ENCODE data around the gene NAAA. TPM values are rescaled to one million over a fixed set of nuclear protein-coding genes. Genes with fewer than 3 reads are reported as not detected.

NAAA gene
- 10 to 100 TPM; 44.5 to 45.1 TPM for total RNA-seq

DNA sequence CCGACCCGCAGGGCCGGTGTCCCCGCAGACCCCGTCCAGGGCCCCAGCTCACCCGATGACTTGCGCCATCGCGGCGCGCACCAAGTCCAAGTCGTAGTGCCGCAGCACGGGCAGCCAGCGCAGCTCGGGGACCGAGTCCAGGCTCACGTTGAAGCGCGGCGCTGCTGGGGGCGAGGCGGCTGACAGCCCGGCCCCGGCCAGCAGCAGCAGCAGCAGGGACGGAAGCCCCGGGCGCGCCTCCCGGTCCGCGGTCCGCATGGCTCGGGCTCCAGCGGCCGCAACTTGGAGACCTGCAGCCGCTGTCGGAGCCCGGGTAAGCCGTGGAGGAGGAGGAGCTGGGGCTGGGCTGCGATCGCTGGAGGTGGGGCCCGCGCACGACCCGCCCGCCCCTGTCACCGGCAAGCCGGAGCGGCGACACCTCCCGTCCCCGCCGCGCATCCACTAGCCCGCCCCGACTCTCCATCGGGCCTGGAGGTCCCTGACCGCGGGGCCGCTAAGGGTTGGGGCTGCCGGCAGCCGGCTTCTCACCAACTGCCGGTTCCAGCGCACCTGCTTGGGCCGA, at the start of gene NAAA:
NAAA (minus strand) TSS at position 322 of the 562 bp plus-strand sequence; CDS start at position 258, 64 bp downstream.

GRCh38 chr4:75902352-75902751, 38.5 kb downstream of the NAAA start, which contains the start of gene PPEF2:
TSS of gene PPEF2 (minus strand) at chr4:75902452. CDS start at chr4:75896325, 6,127 bp downstream.

Other genes with a start within 250 kb of the NAAA start
- gene USO1, start 216.4 kb downstream of the NAAA start, total RNA-seq: 10 to 100 TPM; 40.5 to 41.8 TPM
- gene PPEF2, start 38.6 kb downstream of the NAAA start, total RNA-seq: under 1 TPM; 0.12 to 0.48 TPM
- gene SDAD1, start 49.9 kb upstream of the NAAA start, total RNA-seq: 10 to 100 TPM; 44.8 to 45.9 TPM
- 1 to 10 TPM in 1 of 2 experiments, under 1 TPM in 1; 0.84 to 1.0 TPM for gene CXCL9, start 66.5 kb upstream of the NAAA start, total RNA-seq
- under 1 TPM; 0.50 to 0.79 TPM for gene CXCL10, start 82.5 kb upstream of the NAAA start, total RNA-seq
- gene CXCL11, start 95.1 kb upstream of the NAAA start, total RNA-seq: not detected
- not detected for gene ART3, start 133.7 kb upstream of the NAAA start, total RNA-seq
- gene NUP54, start 207.4 kb upstream of the NAAA start, total RNA-seq: 10 to 100 TPM; 44.8 to 47.9 TPM

All from activated naive CD4-positive, alpha-beta T cell treated with anti-CD3 and anti-CD28 coated beads, Interleukin-2, amount 10 ng/mL, durations not matched to agents 5 hours and 36 hours (primary cell).